Stimulated activated effector memory CD8-positive, alpha-beta T cell treated with anti-CD3 and anti-CD28 coated beads, Interleukin-12 subunit alpha, Interleukin-12 subunit beta, amount 100 ng/mL, for 72 hours (primary cell): Measurements from ENCODE around the gene MYO10.

Experiments
- ATAC-seq: fragments of 150-1000 bp; cut with Tn5 transposase; 2 replicates; pipeline ENCODE4 v1.10.0; 2021
- DNase-seq, 2 donors: peaks; one replicate each; pipeline ENCODE4 v3.0.0; 2021 to 2022; ENCODE audit warnings: low spot score in 2 of 2
- H3K27ac Mint-ChIP-seq: one replicate; pipeline ENCODE4 v1.8.0; 2022; ENCODE audit warnings: mild to moderate bottlenecking, mixed read lengths
- H3K36me3 Mint-ChIP-seq: one replicate; pipeline ENCODE4 v1.8.0; 2022; ENCODE audit warnings: mild to moderate bottlenecking, mixed read lengths
- H3K4me1 Mint-ChIP-seq: one replicate; pipeline ENCODE4 v1.8.0; 2022; ENCODE audit warnings: mixed read lengths
- H3K4me3 Mint-ChIP-seq: one replicate; pipeline ENCODE4 v1.8.0; 2022; ENCODE audit warnings: mild to moderate bottlenecking, mixed read lengths
- H3K9me3 Mint-ChIP-seq: one replicate; pipeline ENCODE4 v1.8.0; 2022; ENCODE audit warnings: mixed read lengths

The MYO10 gene

DNA sequence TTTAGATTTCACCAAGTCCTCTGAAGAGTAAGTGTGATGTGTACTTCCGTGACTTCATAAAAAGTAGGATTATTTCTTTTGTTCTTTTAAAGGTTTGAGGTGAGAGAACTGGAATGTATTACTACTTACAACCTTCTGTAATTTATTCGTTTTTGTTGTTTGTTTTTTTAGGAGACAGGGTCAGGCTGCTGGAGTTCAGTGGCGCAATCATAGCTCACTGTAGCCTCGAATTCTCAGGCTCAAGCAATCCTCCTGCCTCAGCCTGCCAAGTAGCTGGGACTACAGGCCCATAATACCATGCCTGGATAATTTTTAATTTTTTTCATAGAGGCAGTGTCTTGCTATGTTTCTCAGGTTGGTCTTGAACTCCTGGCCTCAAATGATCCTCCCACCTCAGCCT lies 251.0 kb downstream of the MYO10 start:
- H3K9me3 Mint-ChIP-seq, result no peaks in the 10 kb centered on the region
- ATAC-seq, result no peak

DNA sequence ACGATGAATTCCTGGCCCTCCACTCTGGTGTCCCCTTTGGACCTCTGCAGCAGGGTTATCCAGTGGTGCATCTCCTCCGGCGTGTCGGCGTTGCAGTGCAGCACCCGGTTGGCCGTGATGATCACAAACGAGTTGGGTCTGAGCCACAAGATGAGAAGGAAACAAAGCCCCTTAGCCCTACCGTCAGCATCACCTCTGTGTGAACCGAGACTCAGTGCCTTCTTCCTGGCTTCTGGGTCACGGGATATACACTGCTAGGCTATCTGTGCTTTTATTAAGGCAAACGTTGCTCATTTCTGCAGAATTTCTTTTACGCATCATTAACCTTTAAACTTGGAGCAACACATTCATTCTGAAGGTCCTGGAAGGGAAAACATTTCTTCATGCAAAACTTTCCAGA lies 254.2 kb downstream of the MYO10 start:
- Mint-ChIP-seq H3K4me3 (no peak overlapping the region), H3K9me3 (no peaks in the 10 kb centered on the region), H3K4me1 (no peaks in the 10 kb centered on the region), H3K36me3 (no peaks in the 10 kb centered on the region), H3K27ac (no peak overlapping the region)
- ATAC-seq (no peak), DNase-seq (no peak)

More for the DNA sequence above, 251.0 kb downstream of the MYO10 start:
- Mint-ChIP-seq H3K4me3 (no peak overlapping the region), H3K36me3 (no peaks in the 10 kb centered on the region), H3K27ac (no peak overlapping the region), H3K4me1 (no peaks in the 10 kb centered on the region)
- no peak for DNase-seq

- Mint-ChIP-seq H3K27ac (no peak overlapping the region), H3K36me3 (no peaks in the 10 kb centered on the region), H3K4me3 (no peak overlapping the region), H3K4me1 (no peaks in the 10 kb centered on the region), H3K9me3 (no peaks in the 10 kb centered on the region)
- ATAC-seq (no peak), DNase-seq (no peak)
Measured at GRCh38 chr5:16679863-16680262, 256.2 kb downstream of the MYO10 start.

DNA sequence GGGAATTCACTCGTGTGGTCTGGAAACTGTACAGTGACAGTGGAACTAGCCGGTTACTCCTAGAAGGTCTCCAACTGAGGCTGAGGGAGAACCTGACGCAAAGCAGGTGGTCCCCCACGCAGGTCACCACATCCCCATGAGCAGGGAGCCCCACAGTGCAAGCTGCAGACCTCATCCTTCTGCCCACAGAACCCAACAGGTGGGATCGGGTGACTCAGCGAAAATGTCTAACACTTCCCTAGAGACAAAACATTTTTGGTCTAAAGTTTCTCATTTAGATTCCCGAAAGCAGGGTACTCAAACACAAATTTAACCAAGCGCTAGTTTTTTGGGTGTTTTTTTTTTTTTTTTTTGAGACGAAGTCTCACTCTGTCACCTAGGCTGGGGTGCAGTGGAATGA lies 256.9 kb downstream of the MYO10 start:
- no peak for DNase-seq
- Mint-ChIP-seq H3K9me3 (no peaks in the 10 kb centered on the region), H3K4me1 (no peaks in the 10 kb centered on the region), H3K27ac (no peak overlapping the region), H3K36me3 (no peaks in the 10 kb centered on the region), H3K4me3 (no peak overlapping the region)
- ATAC-seq, result no peak

- DNase-seq (no peak), ATAC-seq (no peak)
- no peaks in the 10 kb centered on the region for H3K9me3 Mint-ChIP-seq
- H3K27ac Mint-ChIP-seq, result no peak overlapping the region
- H3K4me3 Mint-ChIP-seq, result no peak overlapping the region
- H3K36me3 Mint-ChIP-seq, result no peaks in the 10 kb centered on the region
- no peaks in the 10 kb centered on the region for H3K4me1 Mint-ChIP-seq
Measured at GRCh38 chr5:16675806-16676205, 260.3 kb downstream of the MYO10 start.

GRCh38 chr5:16674750-16675149 lies 261.3 kb downstream of the MYO10 start:
- Mint-ChIP-seq H3K9me3 (no peaks in the 10 kb centered on the region), H3K27ac (no peak overlapping the region), H3K4me1 (no peaks in the 10 kb centered on the region), H3K4me3 (no peak overlapping the region), H3K36me3 (no peaks in the 10 kb centered on the region)
- ATAC-seq (no peak), DNase-seq (no peak)

- H3K4me3 Mint-ChIP-seq, result no peak overlapping the region
- no peaks in the 10 kb centered on the region for H3K9me3 Mint-ChIP-seq
- ATAC-seq (no peak), DNase-seq (no peak)
- no peaks in the 10 kb centered on the region for H3K4me1 Mint-ChIP-seq
- no peak overlapping the region for H3K27ac Mint-ChIP-seq
- H3K36me3 Mint-ChIP-seq, result no peaks in the 10 kb centered on the region
Measured at GRCh38 chr5:16673241-16674201, 262.6 kb downstream of the MYO10 start.

DNA sequence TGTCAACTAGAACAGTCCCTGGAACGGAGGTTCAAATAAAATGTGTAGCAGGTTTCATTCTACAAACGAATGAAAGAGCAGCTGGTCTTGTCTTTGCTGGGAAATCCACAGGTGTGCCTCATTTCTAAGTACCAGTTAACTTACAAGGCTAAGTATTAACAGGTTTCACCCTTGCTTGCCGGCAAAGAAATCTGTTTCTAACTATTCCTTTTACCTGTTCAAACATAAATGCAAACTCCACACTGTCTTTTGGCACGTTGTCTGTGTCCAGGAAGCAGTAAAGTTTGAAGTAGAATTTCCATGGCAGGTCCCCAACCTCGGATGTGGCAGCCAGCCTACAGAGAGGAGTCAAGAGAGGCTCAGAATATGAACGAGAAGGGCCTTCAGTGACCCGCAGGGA lies 264.9 kb downstream of the MYO10 start:
- Mint-ChIP-seq H3K9me3 (no peaks in the 10 kb centered on the region), H3K4me1 (no peaks in the 10 kb centered on the region), H3K27ac (no peak overlapping the region), H3K4me3 (no peak overlapping the region), H3K36me3 (no peaks in the 10 kb centered on the region)
- DNase-seq (no peak), ATAC-seq (no peak)

DNA sequence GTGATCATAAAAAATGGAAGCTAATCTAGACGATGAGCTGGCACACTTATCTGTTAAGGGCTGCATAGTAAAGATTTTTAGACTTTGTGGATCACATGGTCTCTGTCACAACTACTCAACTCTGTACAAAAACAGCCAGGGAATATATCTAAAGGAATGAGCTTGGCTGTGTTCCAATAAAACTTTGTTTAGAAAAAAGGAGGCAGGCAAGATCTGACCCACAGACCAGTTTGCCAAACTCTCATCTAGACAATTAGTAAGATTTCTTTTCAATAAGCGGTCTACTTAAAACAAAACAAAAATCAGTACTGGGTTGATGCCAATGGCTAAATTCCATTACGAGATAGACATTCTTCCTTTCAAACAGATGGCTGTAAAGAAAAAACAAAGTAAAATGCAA lies 266.3 kb downstream of the MYO10 start:
- H3K36me3 Mint-ChIP-seq, result no peaks in the 10 kb centered on the region
- no peak overlapping the region for H3K27ac Mint-ChIP-seq
- H3K4me1 Mint-ChIP-seq, result no peaks in the 10 kb centered on the region
- no peak overlapping the region for H3K4me3 Mint-ChIP-seq
- DNase-seq, result no peak
- no peaks in the 10 kb centered on the region for H3K9me3 Mint-ChIP-seq
- ATAC-seq, result no peak

GRCh38 chr5:16668631-16669030 lies 267.5 kb downstream of the MYO10 start:
- H3K36me3 Mint-ChIP-seq, result no peaks in the 10 kb centered on the region
- DNase-seq (no peak), ATAC-seq (no peak)
- no peak overlapping the region for H3K4me3 Mint-ChIP-seq
- H3K4me1 Mint-ChIP-seq, result no peaks in the 10 kb centered on the region
- no peak overlapping the region for H3K27ac Mint-ChIP-seq
- H3K9me3 Mint-ChIP-seq, result no peaks in the 10 kb centered on the region

- no peak for DNase-seq
- no peak overlapping the region for H3K27ac Mint-ChIP-seq
- no peak for ATAC-seq
- H3K4me1 Mint-ChIP-seq, result no peaks in the 10 kb centered on the region
- no peaks in the 10 kb centered on the region for H3K9me3 Mint-ChIP-seq
- no peaks in the 10 kb centered on the region for H3K36me3 Mint-ChIP-seq
- H3K4me3 Mint-ChIP-seq, result no peak overlapping the region
Measured at GRCh38 chr5:16668194-16668593, 267.9 kb downstream of the MYO10 start.

GRCh38 chr5:16666883-16667398 lies 269.1 kb downstream of the MYO10 start:
- no peaks in the 10 kb centered on the region for H3K9me3 Mint-ChIP-seq
- H3K36me3 Mint-ChIP-seq, result no peaks in the 10 kb centered on the region
- no peak overlapping the region for H3K27ac Mint-ChIP-seq
- no peak overlapping the region for H3K4me3 Mint-ChIP-seq
- ATAC-seq (no peak), DNase-seq (no peak)
- no peaks in the 10 kb centered on the region for H3K4me1 Mint-ChIP-seq

- ATAC-seq (no peak), DNase-seq (no peak)
- H3K27ac Mint-ChIP-seq, result no peak overlapping the region
- no peaks in the 10 kb centered on the region for H3K36me3 Mint-ChIP-seq
- no peaks in the 10 kb centered on the region for H3K9me3 Mint-ChIP-seq
- no peaks in the 10 kb centered on the region for H3K4me1 Mint-ChIP-seq
- H3K4me3 Mint-ChIP-seq, result no peak overlapping the region
Measured at GRCh38 chr5:16666130-16666882, 269.8 kb downstream of the MYO10 start.

DNA sequence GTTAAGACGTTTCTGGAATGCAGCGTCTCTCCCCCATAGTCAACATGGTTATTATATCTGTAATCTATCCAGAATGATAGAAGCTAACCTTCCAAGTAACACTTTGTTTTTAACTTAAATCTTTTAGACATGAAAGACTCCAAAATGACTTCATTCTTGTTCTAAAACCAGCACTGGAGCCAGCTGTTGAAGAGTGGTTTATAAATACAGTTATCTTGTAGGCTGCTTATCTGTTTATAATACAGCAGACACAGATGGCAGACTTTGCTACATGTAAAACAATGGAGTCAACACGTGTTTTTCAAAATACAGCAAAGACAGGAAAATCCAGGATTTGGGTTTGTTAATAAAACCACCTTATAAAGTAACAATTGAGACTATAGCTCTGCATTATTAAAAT lies 270.5 kb downstream of the MYO10 start:
- no peaks in the 10 kb centered on the region for H3K9me3 Mint-ChIP-seq
- no peaks in the 10 kb centered on the region for H3K4me1 Mint-ChIP-seq
- H3K27ac Mint-ChIP-seq, result no peak overlapping the region
- no peak for ATAC-seq
- H3K36me3 Mint-ChIP-seq, result no peaks in the 10 kb centered on the region
- H3K4me3 Mint-ChIP-seq, result no peak overlapping the region
- no peak for DNase-seq

DNA sequence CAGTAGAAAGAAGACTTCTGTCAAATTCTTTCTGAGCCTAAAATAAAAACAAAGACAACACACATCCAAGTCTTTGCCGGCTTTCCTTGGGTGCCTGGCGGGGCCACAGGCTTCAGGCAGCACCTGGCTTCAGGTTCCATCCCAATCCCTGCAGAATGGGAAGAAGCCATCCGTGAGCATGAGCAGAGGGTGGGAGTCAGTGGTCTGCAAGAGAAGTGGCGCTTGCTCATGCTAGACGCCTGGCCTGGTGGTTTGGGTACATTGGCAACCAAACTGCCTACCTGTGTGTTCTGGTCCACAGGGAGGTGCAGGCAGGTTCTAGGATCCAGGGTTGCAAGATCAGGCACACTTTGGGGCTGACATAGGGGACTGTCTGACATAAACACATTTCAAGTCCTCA lies 271.7 kb downstream of the MYO10 start:
- Mint-ChIP-seq H3K9me3 (no peaks in the 10 kb centered on the region), H3K27ac (no peak overlapping the region), H3K36me3 (no peaks in the 10 kb centered on the region), H3K4me3 (no peak overlapping the region), H3K4me1 (no peaks in the 10 kb centered on the region)
- ATAC-seq, result no peak
- DNase-seq, result no peak

DNA sequence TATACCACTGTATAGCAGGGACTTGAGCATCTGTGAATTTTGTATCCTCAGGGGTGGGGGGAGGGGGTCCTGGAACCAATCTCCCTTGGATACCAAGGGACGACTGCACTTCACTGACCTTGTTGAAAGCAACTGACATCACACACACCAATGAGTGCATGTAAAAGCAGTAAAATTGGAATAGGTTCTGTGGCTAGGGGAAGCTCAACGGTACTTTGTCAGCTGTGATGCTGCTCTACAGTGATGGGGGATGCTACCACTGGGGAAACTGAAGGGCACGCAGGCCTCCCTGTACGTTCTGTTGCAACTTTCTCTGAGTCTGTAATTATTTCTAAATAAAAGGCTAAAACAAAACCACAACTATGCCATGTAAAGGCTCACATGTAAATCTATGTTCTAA lies 272.2 kb downstream of the MYO10 start:
- ATAC-seq (no peak), DNase-seq (no peak)
- H3K4me1 Mint-ChIP-seq, result no peaks in the 10 kb centered on the region
- no peak overlapping the region for H3K27ac Mint-ChIP-seq
- no peaks in the 10 kb centered on the region for H3K36me3 Mint-ChIP-seq
- H3K9me3 Mint-ChIP-seq, result no peaks in the 10 kb centered on the region
- H3K4me3 Mint-ChIP-seq, result no peak overlapping the region
